ENCODE data around the gene IL15RA. TPM values are rescaled to one million over a fixed set of nuclear protein-coding genes. Genes with fewer than 3 reads are reported as not detected.
A peak's percentile ranks its signal among the peaks of the same experiment; 100 is the strongest.

IL15RA gene, protein sequence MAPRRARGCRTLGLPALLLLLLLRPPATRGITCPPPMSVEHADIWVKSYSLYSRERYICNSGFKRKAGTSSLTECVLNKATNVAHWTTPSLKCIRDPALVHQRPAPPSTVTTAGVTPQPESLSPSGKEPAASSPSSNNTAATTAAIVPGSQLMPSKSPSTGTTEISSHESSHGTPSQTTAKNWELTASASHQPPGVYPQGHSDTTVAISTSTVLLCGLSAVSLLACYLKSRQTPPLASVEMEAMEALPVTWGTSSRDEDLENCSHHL
- total RNA-seq, result 10 to 100 TPM in 5 of 9 donors, 1 to 10 TPM in 4; 2.8 to 55.8 (median 10.1) TPM
- 10 to 100 TPM in 1 of 3 donors, 1 to 10 TPM in 2; 6.8 to 11.0 (median 9.5) TPM for polyA plus RNA-seq
- long read RNA-seq, donor 1, result 0 reads
- long read RNA-seq, donor 2, result 0 reads
- long read RNA-seq, donor 3, result 0 reads
- long read RNA-seq, donor 4, partial matches to known transcripts, result 0 of 4 reads
- long read RNA-seq, donor 4, other reads (novel, unspliced or antisense), result 2 of 4 reads
- long read RNA-seq, donor 5, partial matches to known transcripts, result 0 of 15 reads
- long read RNA-seq, donor 5, other reads (novel, unspliced or antisense), result 3 of 15 reads
- long read RNA-seq, donor 6, partial matches to known transcripts, result 1 of 10 reads
- long read RNA-seq, donor 6, other reads (novel, unspliced or antisense), result 4 of 10 reads
- long read RNA-seq, donor 7, partial matches to known transcripts, result 0 of 1 reads
- long read RNA-seq, donor 7, other reads (novel, unspliced or antisense), result 0 of 1 reads
- long read RNA-seq, donor 8, partial matches to known transcripts, result 0 of 1 reads
- long read RNA-seq, donor 8, other reads (novel, unspliced or antisense), result 0 of 1 reads
- long read RNA-seq, donor 9, result 0 reads
- long read RNA-seq, donor 10, result 0 reads

DNA sequence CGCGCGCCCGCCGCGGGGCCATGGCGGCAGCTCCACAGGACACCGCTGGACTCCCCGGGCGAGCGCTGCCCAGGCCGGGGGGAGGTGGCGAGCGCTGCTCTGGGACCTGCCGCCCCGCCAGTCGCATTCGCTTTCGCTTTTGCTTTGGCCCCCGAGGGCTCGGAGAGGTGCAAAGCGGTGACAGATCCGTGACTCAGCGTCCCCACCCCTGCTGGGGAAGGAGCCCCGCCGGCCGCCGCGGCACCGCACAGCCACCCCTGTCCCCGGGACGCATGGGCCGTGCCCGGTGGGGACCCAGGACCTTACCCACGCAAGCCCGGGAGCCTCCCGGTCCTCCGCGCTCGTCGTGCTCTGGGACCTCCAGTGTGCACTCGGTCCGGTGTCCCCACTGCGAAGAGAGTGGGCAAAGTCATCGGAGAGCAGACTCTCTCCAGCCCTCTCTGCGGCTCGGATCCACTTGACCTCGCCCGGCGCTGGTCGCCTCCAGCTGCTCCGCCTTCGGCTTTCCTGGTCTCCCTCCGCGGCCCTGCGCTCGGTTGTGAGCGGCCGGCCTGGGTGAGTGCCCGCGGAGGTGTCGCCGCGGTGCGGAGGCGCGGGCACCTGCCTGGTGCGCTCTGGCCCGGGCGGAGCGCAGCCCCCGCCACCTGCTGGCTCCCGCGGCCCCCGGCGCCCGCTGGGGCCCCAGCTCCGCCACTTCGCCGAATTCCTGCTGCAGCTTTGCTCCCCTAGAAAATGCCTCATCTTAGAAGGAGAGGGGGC, at the start of gene IL15RA:
IL15RA (minus strand) TSS at position 73 of the 759 bp plus-strand sequence; CDS start at position 22, 51 bp downstream.
- intact Hi-C loops (cut with DNase I), result no loop called here
- no peaks in the 10 kb centered on the region for H3K36me3 ChIP-seq (replicated peaks in 1 of 2)
- H3K9me3 ChIP-seq (replicated peaks in 1 of 3), result no peaks in the 10 kb centered on the region
- peak within 1 kb of the TSS; percentile 41 to 93 (median 83) for H3K4me3 ChIP-seq
- H3K27me3 ChIP-seq, result no peaks in the 10 kb centered on the region
- peak within 1 kb of the TSS; percentile 41 to 96 (median 87) for H3K27ac ChIP-seq
- DNase-seq, result peak; percentile 70 to 87 (median 80)
- peak in 1 of 2 donors; percentile 45 for TF ChIP-seq POLR2A (IDR thresholded peaks at IDR 0.05)
- TF ChIP-seq, protein P1, sequence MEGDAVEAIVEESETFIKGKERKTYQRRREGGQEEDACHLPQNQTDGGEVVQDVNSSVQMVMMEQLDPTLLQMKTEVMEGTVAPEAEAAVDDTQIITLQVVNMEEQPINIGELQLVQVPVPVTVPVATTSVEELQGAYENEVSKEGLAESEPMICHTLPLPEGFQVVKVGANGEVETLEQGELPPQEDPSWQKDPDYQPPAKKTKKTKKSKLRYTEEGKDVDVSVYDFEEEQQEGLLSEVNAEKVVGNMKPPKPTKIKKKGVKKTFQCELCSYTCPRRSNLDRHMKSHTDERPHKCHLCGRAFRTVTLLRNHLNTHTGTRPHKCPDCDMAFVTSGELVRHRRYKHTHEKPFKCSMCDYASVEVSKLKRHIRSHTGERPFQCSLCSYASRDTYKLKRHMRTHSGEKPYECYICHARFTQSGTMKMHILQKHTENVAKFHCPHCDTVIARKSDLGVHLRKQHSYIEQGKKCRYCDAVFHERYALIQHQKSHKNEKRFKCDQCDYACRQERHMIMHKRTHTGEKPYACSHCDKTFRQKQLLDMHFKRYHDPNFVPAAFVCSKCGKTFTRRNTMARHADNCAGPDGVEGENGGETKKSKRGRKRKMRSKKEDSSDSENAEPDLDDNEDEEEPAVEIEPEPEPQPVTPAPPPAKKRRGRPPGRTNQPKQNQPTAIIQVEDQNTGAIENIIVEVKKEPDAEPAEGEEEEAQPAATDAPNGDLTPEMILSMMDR (IDR thresholded peaks at IDR 0.05), result peak in 1 of 6 experiments; percentile 30
- peaks cover 5 to 6% of the 10 kb centered on the region in 2 donors for H3K4me1 ChIP-seq (replicated peaks in 1 of 2)
- WGBS, 4 donors, result 0 to 1% (median 0%) methylated on average over 1 to 80 of the region's 80 CpGs; no CpG with 5 or more reads in 1 of the 4 donors

DNA sequence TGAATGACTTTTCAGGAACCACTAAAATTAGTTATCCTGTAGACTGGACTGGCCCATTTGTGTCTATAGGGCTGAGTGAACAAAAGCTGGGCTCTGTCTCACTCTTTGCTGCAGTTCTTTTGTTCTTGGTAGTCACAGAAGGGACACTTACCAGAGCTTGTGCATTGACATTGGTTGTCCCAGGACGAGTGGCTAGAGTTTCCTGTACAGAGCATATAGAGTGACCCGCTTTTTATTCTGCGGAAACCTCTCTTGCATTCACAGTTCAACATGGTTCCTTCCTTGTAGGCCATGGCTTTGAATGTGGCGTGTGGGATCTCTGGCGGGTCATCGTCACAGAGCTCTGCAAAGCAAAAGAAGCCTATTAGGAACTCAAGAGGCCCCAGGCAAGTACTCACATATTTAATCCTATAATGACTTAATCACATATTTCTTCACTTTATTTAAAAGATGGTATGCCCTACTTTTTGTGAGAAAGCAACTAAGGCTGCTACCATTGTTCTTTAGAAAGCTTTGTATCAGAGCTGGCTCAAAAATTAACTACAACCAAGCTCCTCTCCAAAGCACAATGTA, 48.4 kb upstream of the IL15RA start:
- no peak for DNase-seq

GRCh38 chr10:6024334-6024682, 47.0 kb upstream of the IL15RA start:
- intact Hi-C loops (cut with DNase I), result no loop called here
- TF ChIP-seq, protein P1 (IDR thresholded peaks at IDR 0.05), result no peak
- no peak for TF ChIP-seq POLR2A (IDR thresholded peaks at IDR 0.05)
- H3K9me3 ChIP-seq (replicated peaks in 1 of 3), result no peaks in the 10 kb centered on the region
- no peak overlapping the region for H3K4me3 ChIP-seq
- 79 to 85% (median 83%) methylated on average over 8 to 10 of the region's 10 CpGs for WGBS, 4 donors
- H3K27me3 ChIP-seq, result no peaks in the 10 kb centered on the region
- no peak for DNase-seq
- no peaks in the 10 kb centered on the region for H3K4me1 ChIP-seq (replicated peaks in 1 of 2)
- H3K27ac ChIP-seq, result no peak overlapping the region
- no peaks in the 10 kb centered on the region for H3K36me3 ChIP-seq (replicated peaks in 1 of 2)

More for the DNA sequence above, 48.4 kb upstream of the IL15RA start:
- intact Hi-C loops (cut with DNase I), result no loop called here
- H3K36me3 ChIP-seq (replicated peaks in 1 of 2), result no peaks in the 10 kb centered on the region
- TF ChIP-seq POLR2A (IDR thresholded peaks at IDR 0.05), result no peak
- TF ChIP-seq, protein P1 (IDR thresholded peaks at IDR 0.05), result no peak
- H3K9me3 ChIP-seq (replicated peaks in 1 of 3), result peaks cover 0 to under 1% (median 0%) of the 10 kb centered on the region in 3 donors
- no peak overlapping the region for H3K4me3 ChIP-seq
- no peaks in the 10 kb centered on the region for H3K27me3 ChIP-seq
- H3K4me1 ChIP-seq (replicated peaks in 1 of 2), result no peaks in the 10 kb centered on the region
- no peak overlapping the region for H3K27ac ChIP-seq
- WGBS, 4 donors, result 79 to 89% (median 87%) methylated on average over 6 of the region's 6 CpGs

Data from adrenal gland (tissue), 19 donors.